Measurements from ENCODE around the gene RIOK3.

The RIOK3 gene

DNA sequence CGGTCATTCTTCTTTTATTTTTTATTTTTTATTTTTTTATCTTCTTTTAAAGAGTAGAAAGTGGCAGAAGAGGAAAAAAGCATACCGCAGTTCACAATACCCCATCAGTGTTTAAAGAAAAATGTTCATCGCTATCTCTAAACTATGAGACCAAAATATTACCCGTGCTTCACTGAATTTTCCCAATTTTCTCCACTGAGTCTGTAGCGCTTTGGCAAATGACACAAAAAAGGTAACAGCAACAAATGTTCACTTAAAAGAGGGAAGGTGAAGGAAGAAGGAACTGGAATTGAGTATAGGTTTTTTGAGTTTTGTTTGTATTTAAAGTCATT lies 15.1 kb upstream of the RIOK3 start:
- H3K27ac Mint-ChIP-seq, result peak overlapping the region in 1 of 2 donors; percentile 71
- H3K27me3 Mint-ChIP-seq, result no peaks in the 10 kb centered on the region
- no peak for ATAC-seq
- DNase-seq, result no peak
- no peaks in the 10 kb centered on the region for H3K9me3 Mint-ChIP-seq
- H3K4me3 Mint-ChIP-seq, result peak overlapping the region; percentile 92
- peaks cover 27% of the 10 kb centered on the region for H3K4me1 Mint-ChIP-seq

GRCh38 chr18:23438608-23439366 lies 14.3 kb upstream of the RIOK3 start:
- H3K4me1 Mint-ChIP-seq, result peaks cover 27% of the 10 kb centered on the region
- no peak for ATAC-seq

DNA sequence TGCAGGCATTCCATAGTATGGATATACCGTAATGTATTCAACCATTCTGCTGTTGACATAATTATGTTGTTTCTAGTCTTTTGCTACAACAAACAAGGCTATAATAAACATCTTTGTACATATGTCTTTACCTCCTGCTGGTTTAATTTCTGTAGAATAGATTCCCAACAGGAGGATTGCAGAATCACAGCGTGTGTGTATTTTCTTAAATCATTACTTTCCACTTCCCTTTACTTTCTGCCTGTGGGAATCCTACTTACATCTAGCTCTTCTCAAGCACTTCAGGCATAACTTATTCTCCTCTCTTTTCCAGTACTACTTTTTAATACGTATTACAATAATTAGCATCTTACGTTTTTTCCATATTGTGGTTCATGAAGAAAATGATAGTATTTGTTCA lies 13.0 kb upstream of the RIOK3 start:
- no peak overlapping the region for H3K4me3 Mint-ChIP-seq
- H3K27me3 Mint-ChIP-seq, result no peaks in the 10 kb centered on the region
- no peak for ATAC-seq
- no peaks in the 10 kb centered on the region for H3K9me3 Mint-ChIP-seq
- no peak for DNase-seq
- peaks cover 27% of the 10 kb centered on the region for H3K4me1 Mint-ChIP-seq
- no peak overlapping the region for H3K27ac Mint-ChIP-seq

More at GRCh38 chr18:23438608-23439366, 14.3 kb upstream of the RIOK3 start:
- Mint-ChIP-seq H3K27ac (no peak overlapping the region), H3K4me3 (peak overlapping the region; percentile 92), H3K27me3 (no peaks in the 10 kb centered on the region), H3K9me3 (no peaks in the 10 kb centered on the region)
- DNase-seq, result no peak

DNA sequence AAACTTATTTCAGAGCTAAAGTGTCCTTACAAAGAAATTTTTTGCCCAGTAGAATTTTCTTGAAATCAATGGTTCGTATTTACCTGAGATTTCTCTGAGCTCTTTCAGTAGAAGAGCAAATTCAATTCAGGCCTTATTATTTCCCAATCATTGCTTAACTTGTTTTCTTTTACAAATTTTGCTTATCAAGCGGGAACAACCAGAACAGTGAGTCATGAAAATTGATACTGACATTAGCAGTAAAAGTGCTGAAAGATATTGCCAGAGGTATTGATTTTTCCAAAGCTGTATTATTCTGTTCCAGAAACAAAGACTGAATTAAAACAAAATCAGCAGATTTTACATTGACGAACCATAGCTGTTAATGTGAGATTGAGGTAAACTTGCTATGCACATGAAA lies 10.1 kb upstream of the RIOK3 start:
- ATAC-seq (no peak), DNase-seq (no peak)
- peaks cover 9% of the 10 kb centered on the region for H3K4me1 Mint-ChIP-seq
- H3K4me3 Mint-ChIP-seq, result no peak overlapping the region
- H3K9me3 Mint-ChIP-seq, result no peaks in the 10 kb centered on the region
- H3K27ac Mint-ChIP-seq, result no peak overlapping the region
- H3K27me3 Mint-ChIP-seq, result no peaks in the 10 kb centered on the region

- Mint-ChIP-seq H3K27me3 (no peaks in the 10 kb centered on the region), H3K27ac (no peak overlapping the region), H3K4me3 (no peak overlapping the region), H3K9me3 (no peaks in the 10 kb centered on the region), H3K4me1 (peaks cover 23% of the 10 kb centered on the region)
- ATAC-seq, result no peak
- no peak for DNase-seq
Observed at GRCh38 chr18:23448291-23448690, 4.8 kb upstream of the RIOK3 start.

DNA sequence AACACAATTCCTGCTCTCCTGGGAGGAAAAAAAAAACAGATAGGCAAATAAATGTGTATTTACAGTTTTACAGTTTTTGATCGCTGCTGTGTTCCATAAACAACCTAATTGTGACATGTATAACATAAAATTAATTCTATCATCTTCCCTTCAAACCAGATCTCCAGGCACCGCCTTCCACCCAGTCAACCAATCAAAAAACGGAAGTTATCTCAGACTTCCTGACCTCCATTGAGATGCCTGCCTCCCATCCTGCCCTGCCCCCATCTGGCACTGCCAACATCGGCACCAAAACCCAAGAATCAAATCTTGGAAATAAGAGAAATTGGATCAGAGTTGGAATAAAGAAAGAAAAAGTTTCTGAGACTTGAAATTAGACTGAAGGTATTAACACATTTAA lies 3.1 kb upstream of the RIOK3 start:
- peaks cover 29% of the 10 kb centered on the region for H3K4me1 Mint-ChIP-seq
- no peaks in the 10 kb centered on the region for H3K9me3 Mint-ChIP-seq
- H3K4me3 Mint-ChIP-seq, result no peak overlapping the region
- no peaks in the 10 kb centered on the region for H3K27me3 Mint-ChIP-seq
- no peak for ATAC-seq
- no peak for DNase-seq
- no peak overlapping the region for H3K27ac Mint-ChIP-seq

DNA sequence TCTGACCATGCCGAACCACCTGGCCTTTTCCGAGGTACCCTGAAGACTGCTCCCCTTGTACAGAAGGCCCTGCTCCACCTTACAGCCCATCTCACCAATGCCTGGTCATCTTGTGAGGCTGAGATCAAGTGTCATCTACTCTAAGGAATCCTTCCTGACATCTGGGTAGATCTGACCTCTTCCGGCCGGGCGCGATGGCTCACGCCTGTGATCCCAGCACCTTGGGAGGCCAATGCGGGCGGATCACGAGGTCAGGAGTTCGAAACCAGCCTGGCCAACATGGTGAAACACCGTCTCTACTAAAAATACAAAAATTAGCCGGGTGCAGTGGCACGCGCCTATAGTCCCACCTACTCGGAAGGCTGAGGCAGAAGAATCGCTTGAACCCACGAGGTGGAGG lies 2.1 kb upstream of the RIOK3 start:
- H3K4me3 Mint-ChIP-seq, result no peak overlapping the region
- H3K9me3 Mint-ChIP-seq, result no peaks in the 10 kb centered on the region
- DNase-seq (no peak), ATAC-seq (no peak)
- H3K4me1 Mint-ChIP-seq, result peaks cover 37% of the 10 kb centered on the region
- H3K27me3 Mint-ChIP-seq, result no peaks in the 10 kb centered on the region
- peak overlapping the region in 1 of 2 donors; percentile 88 for H3K27ac Mint-ChIP-seq

DNA sequence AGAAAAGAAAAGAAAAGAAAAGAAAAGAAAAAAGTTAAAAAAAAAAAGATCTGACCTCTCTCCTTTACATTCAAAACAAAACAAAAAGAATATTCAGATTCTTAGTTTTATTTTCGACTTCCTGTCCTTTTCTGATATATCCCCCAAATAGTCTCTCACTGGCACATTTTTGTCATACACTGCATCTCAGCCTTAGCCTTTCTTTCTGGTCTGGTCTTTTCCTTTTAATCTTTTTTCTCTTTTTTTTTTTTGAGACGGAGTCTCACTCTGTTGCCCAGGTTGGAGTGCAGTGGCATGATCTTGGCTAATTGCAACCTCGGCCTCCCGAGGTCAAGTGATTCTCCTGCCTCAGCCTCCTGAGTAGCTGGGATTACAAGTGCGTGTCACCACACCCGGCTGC lies 1.6 kb upstream of the RIOK3 start:
- Mint-ChIP-seq H3K27ac (no peak overlapping the region), H3K27me3 (no peaks in the 10 kb centered on the region), H3K9me3 (no peaks in the 10 kb centered on the region), H3K4me3 (no peak overlapping the region), H3K4me1 (peaks cover 37% of the 10 kb centered on the region)
- DNase-seq (no peak), ATAC-seq (no peak)

GRCh38 chr18:23452347-23452727 lies 750 bp upstream of the RIOK3 start:
- H3K9me3 Mint-ChIP-seq, result no peaks in the 10 kb centered on the region
- H3K4me1 Mint-ChIP-seq, result peaks cover 44% of the 10 kb centered on the region
- H3K4me3 Mint-ChIP-seq, result peak overlapping the region; percentile 96 to 99
- DNase-seq (no peak), ATAC-seq (no peak)
- H3K27ac Mint-ChIP-seq, result peak overlapping the region; percentile 95 to 98
- H3K27me3 Mint-ChIP-seq, result no peaks in the 10 kb centered on the region

GRCh38 chr18:23453680-23454058 lies 582 bp downstream of the RIOK3 start:
- peak; percentile 52 for ATAC-seq
- H3K27me3 Mint-ChIP-seq, result no peaks in the 10 kb centered on the region
- peaks cover 57% of the 10 kb centered on the region for H3K4me1 Mint-ChIP-seq
- no peaks in the 10 kb centered on the region for H3K9me3 Mint-ChIP-seq
- H3K4me3 Mint-ChIP-seq, result peak overlapping the region; percentile 96 to 99
- no peak for DNase-seq
- peak overlapping the region; percentile 95 to 98 for H3K27ac Mint-ChIP-seq

GRCh38 chr18:23456835-23457234 lies 3.7 kb downstream of the RIOK3 start:
- H3K9me3 Mint-ChIP-seq, result no peaks in the 10 kb centered on the region
- no peak overlapping the region for H3K4me3 Mint-ChIP-seq
- H3K27me3 Mint-ChIP-seq, result no peaks in the 10 kb centered on the region
- ATAC-seq (no peak), DNase-seq (no peak)
- H3K4me1 Mint-ChIP-seq, result peaks cover 68% of the 10 kb centered on the region
- no peak overlapping the region for H3K27ac Mint-ChIP-seq

DNA sequence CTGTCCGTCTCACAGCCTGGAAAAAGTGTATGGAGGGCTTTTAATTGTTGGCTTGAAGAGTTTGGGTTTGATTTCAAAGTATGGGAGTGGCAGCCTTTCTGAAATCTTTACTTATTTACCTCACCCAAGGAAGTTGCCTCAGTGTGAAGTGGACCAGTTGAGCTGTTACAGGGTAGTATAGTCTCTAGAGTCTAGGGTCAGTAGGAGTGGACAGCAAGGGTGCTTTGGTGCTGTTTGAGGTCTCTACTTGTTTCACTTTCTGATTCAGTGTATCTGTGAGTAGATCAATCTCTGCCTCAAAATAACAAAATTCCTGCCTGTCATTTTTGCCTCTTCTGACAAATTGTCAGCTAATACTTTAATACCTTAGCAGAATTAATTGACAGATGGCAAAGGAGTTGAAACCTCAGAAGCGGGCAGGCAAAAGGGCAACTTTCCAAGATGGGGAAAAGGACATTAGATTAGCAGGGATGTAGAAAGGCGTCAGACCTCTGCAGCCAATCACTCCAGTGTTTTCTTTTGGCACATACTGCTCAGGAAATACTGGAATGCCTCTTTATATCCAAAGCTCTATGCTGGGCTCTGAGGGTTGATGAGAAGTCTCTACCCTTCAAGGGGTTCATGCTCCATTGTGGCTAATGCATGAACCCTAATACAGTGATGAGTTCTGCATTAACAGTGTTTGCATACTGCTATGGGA lies 5.9 kb downstream of the RIOK3 start:
- Mint-ChIP-seq H3K27me3 (no peaks in the 10 kb centered on the region), H3K9me3 (no peaks in the 10 kb centered on the region), H3K4me3 (peak overlapping the region in 1 of 2 donors; percentile 2), H3K4me1 (peaks cover 58% of the 10 kb centered on the region), H3K27ac (peak overlapping the region in 1 of 2 donors; percentile 45)
- no peak for ATAC-seq
- DNase-seq, result no peak

GRCh38 chr18:23459530-23459921 lies 6.4 kb downstream of the RIOK3 start:
- ATAC-seq (no peak), DNase-seq (no peak)
- Mint-ChIP-seq H3K27ac (peak overlapping the region in 1 of 2 donors; percentile 45), H3K27me3 (no peaks in the 10 kb centered on the region), H3K4me3 (no peak overlapping the region), H3K4me1 (peaks cover 56% of the 10 kb centered on the region), H3K9me3 (no peaks in the 10 kb centered on the region)

DNA sequence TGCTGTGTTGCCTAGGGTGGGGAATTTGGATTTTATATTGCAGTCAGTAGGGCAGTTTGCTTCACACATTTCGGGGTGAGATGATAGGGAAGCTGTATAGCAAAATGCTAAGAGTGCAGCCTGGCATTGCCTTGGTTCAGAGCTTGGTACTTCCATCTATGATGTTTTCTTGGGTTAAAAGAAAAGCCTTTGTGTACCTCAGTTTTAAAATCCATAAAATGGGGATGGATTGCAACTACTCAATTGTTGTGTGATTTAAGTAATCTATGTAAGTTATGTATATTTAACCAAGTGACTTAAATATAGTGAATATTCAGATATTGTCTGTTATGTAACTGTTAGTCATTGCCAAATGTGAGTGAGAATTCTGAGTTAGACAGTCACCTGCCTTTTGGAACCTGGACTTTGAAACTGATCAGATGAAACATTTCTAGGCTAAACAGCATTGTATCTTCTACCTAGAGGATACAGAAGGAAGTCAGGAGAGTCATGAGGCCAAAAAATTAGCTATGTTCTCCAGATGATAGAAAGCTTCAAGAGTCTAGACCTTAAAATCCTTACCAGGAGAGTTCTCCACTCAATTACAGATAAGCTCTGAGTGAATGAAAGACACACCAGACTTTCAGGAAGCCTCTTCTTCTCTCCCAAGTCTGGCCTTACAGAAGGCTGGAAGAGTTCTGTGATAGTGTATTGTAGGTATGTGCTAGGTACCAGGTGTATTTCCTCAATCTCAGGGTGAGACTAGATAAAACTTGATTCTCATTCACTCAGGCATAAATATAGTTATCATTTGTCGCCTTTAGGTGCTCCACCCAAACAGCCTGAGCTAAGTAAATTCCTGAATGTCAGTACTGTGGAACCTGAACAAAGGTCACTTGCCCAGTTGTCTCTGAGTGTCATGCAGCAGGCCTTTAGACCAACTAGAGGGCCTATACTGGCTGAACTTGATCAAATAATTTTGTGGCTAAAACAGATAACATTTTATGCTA lies 7.5 kb downstream of the RIOK3 start:
- DNase-seq (no peak), ATAC-seq (no peak)
- Mint-ChIP-seq H3K27ac (peak overlapping the region in 1 of 2 donors; percentile 38), H3K9me3 (no peaks in the 10 kb centered on the region), H3K4me1 (peaks cover 47% of the 10 kb centered on the region), H3K4me3 (no peak overlapping the region), H3K27me3 (no peaks in the 10 kb centered on the region)

- Mint-ChIP-seq H3K4me3 (no peak overlapping the region), H3K9me3 (no peaks in the 10 kb centered on the region), H3K27ac (no peak overlapping the region), H3K27me3 (no peaks in the 10 kb centered on the region), H3K4me1 (peaks cover 32% of the 10 kb centered on the region)
- DNase-seq, result no peak
- ATAC-seq, result no peak
Observed at GRCh38 chr18:23462876-23463275, 9.8 kb downstream of the RIOK3 start.
